AG20443 (cell line): Measurements from ENCODE around the gene SLC7A6OS.

Source experiments
- DNase-seq: peaks from one replicate; pipeline ENCODE4 v3.0.0; 2012; ENCODE audit warnings: low spot score, mixed read lengths

Gene SLC7A6OS

DNA sequence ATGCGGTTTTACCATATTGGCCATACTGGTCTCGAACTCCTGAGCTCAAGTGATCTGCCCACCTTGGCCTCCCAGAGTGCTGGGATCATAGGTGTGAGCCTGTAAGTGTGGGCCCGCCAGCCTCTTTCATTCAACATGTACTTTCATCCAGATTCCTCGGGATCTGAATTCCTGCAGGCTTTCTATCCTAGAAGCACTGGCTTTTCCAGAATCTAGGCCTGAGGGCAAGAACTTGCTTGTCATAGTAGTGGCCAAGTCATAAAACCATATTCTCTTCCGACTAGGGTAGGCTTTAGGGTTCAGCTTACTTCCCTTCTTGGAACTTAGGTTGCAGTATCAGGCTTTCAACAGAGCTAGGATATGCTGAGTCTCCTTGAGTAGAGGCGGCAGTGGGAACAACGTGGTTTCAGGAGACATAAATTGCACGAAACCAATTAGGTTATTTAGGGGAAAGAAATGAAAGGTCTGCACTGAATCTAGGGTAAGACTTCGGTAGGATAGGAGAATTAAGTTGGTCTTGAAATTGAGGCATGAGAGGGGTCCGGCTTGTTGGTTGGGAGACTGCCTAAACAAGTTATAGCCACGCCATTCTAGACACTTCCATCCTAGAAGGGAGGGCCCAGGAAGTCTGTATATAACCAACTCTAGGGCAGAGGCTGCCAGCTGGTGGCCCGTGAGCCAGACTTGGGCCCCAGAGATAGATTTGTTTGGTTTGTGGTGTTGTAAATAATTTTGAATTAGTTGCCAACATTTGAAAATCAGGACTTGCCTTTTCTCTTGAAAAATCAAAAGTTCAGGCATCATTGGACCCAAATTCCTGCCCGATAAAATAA lies 30.8 kb downstream of the SLC7A6OS start:
- DNase-seq = no peak

DNA sequence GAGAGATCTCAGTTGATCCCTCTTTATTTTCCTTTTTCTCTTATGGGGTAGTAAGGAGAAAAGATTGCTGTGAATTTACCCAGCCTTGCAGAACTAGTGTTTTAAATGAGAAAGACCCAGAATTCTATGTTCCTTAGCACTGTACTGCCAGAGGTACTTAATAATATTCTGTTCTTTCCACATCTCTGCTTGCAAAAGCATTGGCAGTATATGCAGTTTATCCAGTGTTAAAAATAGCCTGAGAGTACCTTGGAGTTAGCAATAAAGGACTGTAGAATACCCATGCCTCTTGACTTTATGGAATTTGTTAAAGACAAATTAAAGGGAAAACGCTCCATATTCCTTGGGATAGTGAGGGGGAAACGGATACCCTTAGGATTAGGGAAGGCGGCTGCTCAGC lies 34.5 kb downstream of the SLC7A6OS start:
- no peak for DNase-seq

DNA sequence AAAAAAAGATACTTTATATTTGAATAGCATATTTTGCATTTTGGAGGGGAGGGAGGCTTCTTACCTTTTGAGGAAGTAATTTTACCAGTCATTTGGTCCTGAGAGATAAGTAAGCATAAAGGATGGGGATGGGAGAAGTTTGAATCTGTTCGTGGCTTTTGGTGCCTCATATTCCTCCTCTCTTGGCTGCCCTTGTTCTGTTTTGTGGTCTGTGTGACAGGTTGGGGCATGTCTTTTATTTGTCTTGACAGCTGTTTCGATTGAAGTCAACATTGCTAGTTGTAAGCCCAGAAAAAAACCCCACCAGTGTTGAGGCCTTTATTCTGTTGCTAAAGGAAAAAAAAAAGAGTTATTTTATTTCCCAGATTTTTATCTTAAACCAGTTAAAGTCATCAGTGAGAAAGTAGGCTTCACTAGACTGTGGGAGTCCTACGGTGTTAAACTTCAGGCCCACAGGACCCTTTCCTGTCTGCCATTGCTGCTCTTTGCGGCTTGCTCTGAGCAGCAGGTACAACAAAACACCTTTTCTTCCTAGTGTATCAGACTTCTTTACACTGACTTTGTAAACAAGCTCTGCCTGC lies 35.0 kb downstream of the SLC7A6OS start:
- DNase-seq = no peak

DNA sequence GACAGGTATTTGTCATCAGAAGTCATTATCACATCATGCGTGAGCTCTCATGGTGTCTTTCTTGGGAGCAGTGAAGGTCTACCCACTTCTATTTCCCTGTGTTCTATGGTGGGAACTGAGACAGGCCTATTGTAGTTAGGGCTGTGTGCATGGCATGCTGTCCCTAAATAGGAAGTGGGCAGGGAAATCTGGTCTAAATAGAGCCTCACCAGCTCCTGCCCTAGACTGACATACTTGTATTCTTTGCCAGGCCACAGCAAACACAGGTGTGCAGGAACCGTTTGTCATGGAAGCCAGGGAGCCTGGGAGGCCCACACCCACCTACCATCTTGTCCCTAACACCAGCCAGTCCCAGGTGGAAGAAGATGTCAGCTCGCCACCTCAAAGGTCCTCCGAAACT lies 36.3 kb downstream of the SLC7A6OS start:
- no peak for DNase-seq

DNA sequence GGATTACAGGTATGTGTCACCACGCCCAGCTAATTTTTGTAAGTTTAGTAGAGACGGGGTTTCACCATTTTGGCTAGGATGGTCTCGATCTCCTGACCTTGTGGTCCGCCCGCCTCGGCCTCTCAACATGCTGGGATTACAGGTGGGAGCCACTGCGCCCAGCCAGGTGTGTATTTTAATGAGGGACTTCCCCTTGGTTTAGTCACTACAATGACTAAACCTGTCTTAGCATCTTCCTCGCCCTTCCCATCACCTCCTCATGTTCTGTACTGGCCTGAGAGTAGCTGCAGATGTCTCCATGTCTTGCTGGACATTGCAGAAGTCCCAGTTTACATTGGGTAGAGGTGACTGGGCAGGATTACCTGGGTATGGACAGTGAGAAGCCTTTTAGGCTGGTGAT lies 36.9 kb downstream of the SLC7A6OS start:
- no peak for DNase-seq

DNA sequence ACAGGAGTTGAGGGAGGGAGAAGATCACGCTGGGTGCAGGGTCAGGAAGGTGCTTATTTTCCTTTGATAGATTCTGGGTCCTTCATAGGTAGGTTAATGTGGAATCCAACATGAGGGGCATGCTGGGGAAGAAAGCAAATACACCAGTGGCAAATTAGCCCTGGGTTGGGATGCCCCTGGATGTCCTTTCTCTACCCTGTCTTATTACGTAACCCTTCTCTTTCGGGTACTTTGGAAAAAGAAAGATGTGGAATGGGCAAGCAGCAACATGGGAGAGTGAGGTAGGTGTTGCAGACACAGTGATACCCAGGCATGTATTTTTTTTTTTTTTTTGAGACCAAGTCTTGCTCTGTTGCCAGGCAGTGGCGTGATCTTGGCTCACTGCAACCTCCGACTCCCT lies 37.3 kb downstream of the SLC7A6OS start:
- DNase-seq = no peak

- DNase-seq = no peak
Measured at GRCh38 chr16:68272507-68273209, 38.1 kb downstream of the SLC7A6OS start.

GRCh38 chr16:68270353-68270752 lies 40.4 kb downstream of the SLC7A6OS start:
- no peak for DNase-seq

- DNase-seq = no peak
Measured at GRCh38 chr16:68269793-68270192, 41.0 kb downstream of the SLC7A6OS start.

DNA sequence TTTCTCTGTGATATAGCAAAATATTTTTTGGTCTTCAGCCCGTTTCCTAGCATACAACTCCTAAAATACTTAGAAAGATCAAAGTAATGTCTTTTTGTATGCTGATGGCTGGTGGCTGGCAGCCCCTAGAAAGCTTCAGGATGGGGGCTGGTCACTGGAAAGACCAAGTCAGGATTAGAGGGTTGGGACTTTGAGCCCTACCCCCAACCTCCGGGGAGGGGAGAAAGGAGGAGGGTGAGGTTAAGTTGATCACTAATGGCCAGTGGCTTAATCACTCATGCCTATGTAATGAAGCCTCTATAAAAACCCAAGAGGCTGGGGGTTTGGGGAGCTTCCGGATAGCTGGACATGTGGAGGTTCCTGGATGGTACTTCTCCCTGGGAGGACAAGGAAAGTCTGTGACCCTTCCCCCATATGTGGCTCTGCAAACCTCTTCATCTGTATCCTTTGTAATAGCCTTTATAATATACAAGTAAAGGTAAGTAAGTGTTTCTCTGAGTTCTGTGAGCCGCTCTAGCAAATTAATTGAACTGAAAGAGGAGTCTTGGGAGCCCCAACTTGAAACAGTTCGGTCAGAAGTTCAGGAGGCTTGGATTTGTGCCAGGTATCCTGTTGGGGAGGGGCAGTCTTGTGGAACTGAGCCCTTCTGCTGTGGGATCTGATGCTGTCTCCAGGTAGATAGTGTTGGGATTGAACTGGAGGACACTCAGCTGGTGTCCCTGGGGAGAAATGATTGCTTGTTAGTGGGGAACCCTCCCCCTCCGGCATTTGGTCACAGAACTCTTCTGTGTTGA lies 42.9 kb downstream of the SLC7A6OS start:
- DNase-seq = no peak

- peak; percentile 79 for DNase-seq
Measured at GRCh38 chr16:68265078-68265920, 45.4 kb downstream of the SLC7A6OS start.

DNA sequence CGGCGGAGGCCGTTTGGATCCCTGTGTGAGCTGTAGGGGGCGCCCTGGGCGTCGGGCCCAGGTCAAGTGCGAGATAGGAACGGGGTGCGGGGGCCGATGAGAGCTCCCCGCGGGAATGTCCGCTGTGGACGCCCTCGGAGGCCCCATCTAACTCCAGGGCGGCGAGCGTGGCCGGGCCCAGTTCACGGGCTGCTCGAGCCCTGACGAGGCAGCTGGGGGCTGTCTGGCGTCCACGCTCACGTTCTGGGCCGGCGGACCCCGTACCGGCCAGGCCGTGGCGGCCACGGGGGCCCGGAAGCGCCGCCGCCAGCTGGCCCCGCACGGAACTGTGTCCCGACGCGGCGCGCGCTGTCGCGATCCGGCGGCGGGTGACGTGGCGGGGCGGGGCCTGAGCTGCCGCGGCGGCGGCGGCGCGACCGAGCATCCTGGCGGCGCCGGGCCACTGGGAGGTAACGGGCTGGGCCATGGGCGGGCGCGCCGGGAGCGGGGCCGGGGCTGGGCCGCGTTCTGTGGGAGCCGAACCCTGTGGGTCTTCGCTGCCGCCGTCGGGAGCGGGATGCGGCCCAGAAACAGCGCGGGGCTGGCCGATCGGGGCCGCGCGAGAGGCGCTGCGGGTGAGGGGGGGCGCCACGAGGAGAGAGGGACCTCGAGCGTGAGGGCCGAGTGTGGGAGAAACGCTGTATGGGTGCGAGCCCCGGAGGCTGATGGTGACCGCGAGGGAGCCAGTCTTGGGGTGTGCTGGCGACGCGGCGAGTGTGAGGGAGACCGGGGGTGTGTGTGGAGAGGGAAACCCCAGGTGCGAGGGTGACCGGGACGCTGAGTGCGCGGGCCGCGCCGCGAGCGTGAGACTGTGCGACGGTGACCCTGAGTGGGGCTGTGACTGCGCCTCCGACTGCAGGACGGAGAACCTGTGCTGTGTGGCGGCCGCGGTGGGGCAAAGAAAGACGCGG lies 46.3 kb downstream of the SLC7A6OS start, which contains the start of gene SLC7A6:
Gene SLC7A6 (plus strand): TSS at position 399 of the 950 bp plus-strand sequence. CDS start 10,201 bp downstream, outside the sequence.
- peak; percentile 93 for DNase-seq

- DNase-seq = no peak
Measured at GRCh38 chr16:68263559-68264127, 47.1 kb downstream of the SLC7A6OS start.

DNA sequence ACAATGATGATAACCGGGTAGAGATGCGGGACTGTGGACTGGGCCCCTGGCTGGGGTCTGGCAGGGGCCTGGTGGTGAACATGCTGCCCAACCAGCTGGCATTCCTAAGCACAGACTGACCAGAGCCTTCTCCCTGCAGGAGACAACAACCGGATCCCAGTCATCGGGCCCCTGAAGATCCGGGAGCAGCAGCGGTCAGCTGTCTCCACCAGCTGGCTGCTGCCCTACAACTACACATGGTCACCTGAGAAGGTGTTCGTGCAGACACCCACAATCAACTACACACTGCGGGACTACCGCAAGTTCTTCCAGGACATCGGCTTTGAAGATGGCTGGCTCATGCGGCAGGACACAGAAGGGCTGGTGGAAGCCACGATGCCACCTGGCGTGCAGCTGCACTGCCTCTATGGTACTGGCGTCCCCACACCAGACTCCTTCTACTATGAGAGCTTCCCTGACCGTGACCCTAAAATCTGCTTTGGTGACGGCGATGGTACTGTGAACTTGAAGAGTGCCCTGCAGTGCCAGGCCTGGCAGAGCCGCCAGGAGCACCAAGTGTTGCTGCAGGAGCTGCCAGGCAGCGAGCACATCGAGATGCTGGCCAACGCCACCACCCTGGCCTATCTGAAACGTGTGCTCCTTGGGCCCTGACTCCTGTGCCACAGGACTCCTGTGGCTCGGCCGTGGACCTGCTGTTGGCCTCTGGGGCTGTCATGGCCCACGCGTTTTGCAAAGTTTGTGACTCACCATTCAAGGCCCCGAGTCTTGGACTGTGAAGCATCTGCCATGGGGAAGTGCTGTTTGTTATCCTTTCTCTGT lies 51.5 kb downstream of the SLC7A6OS start:
- DNase-seq = no peak

- DNase-seq = peak; percentile 46
Measured at GRCh38 chr16:68257906-68258800, 52.6 kb downstream of the SLC7A6OS start.

GRCh38 chr16:68257251-68257905 lies 53.4 kb downstream of the SLC7A6OS start:
- DNase-seq = no peak

DNA sequence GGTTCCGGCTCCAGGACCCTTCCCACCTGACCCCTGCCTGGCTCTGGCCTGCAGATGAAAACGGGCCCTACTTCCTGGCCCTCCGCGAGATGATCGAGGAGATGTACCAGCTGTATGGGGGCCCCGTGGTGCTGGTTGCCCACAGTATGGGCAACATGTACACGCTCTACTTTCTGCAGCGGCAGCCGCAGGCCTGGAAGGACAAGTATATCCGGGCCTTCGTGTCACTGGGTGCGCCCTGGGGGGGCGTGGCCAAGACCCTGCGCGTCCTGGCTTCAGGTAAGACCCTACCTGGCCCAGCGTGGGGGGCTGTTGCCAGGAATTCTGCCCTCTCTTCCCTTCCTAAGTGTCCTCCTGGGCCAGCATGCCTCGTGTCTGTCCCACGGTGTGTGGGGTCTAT lies 55.0 kb downstream of the SLC7A6OS start:
- no peak for DNase-seq
